WTC11 (cell line): ENCODE measurements around the gene RILPL1. TPM values are rescaled to one million over a fixed set of nuclear protein-coding genes. Genes with fewer than 3 reads are reported as not detected.
A peak's percentile ranks its signal among the peaks of the same experiment; 100 is the strongest.
"Not testable (repeated sequence)": the region's sequence is repeated elsewhere in the genome, so short reads cannot be mapped to it uniquely, and the experiment has no call there.

Experiments used
- ATAC-seq: fragments of 200-7000 bp; cut with Tn5 transposase; 2 replicates; pipeline ENCODE4 v1.10.0; 2021; ENCODE audit warnings: mild to moderate bottlenecking, moderate library complexity
- CTCF ChIA-PET: fragments of 300-600 bp; sonication (Branson Sonifier 250); formaldehyde crosslinking; loops from one replicate; lab custom pipeline; 2021; ENCODE audit warnings: antibody characterized with exemption; lab: Charles Lee
- POLR2A ChIA-PET: fragments of 350-600 bp; sonication (Branson Sonifier 250); formaldehyde crosslinking; loops from one replicate; lab custom pipeline; 2021; ENCODE audit warnings: antibody characterized with exemption; lab: Charles Lee
- DNase-seq: peaks from one replicate; pipeline ENCODE4 v3.0.0; 2021; ENCODE audit warnings: low spot score
- H3K27ac Mint-ChIP-seq: 2 replicates; pipeline ENCODE4 v1.8.0; 2021; ENCODE audit warnings: mixed read lengths
- H3K27me3 Mint-ChIP-seq: 2 replicates; pipeline ENCODE4 v1.8.0; 2021; ENCODE audit warnings: low read depth, mild to moderate bottlenecking, moderate library complexity, mixed read lengths
- H3K36me3 Mint-ChIP-seq: 2 replicates; pipeline ENCODE4 v1.8.0; 2021; ENCODE audit warnings: mixed read lengths
- H3K4me1 Mint-ChIP-seq: 2 replicates; pipeline ENCODE4 v1.8.0; 2022; ENCODE audit warnings: mixed read lengths
- H3K4me3 Mint-ChIP-seq: 2 replicates; pipeline ENCODE4 v1.8.0; 2021; ENCODE audit warnings: mild to moderate bottlenecking, moderate library complexity, mixed read lengths
- H3K9me3 Mint-ChIP-seq: 2 replicates; pipeline ENCODE4 v1.8.0; 2021; ENCODE audit warnings: mixed read lengths
- CBFB ChIP-seq: sonication (generic); formaldehyde crosslinking; IDR thresholded peaks from 2 replicates; pipeline ENCODE4 v1.8.1; 2022; ENCODE audit warnings: mild to moderate bottlenecking, low read depth, missing genetic modification reagents
- ELF4 ChIP-seq: sonication (generic); formaldehyde crosslinking; IDR thresholded peaks from 2 replicates; pipeline ENCODE4 v1.8.1; 2022; ENCODE audit warnings: low read depth, mild to moderate bottlenecking, moderate library complexity, missing genetic modification reagents
- ETV6 ChIP-seq: sonication (generic); formaldehyde crosslinking; IDR thresholded peaks from 2 replicates; pipeline ENCODE4 v1.8.1; 2022; ENCODE audit warnings: mild to moderate bottlenecking, missing genetic modification reagents
- FOXK1 ChIP-seq: sonication (generic); formaldehyde crosslinking; IDR thresholded peaks from 2 replicates; pipeline ENCODE4 v1.8.0; 2022; ENCODE audit warnings: mild to moderate bottlenecking, moderate library complexity, missing genetic modification reagents
- FOXP1 ChIP-seq: sonication (generic); formaldehyde crosslinking; IDR thresholded peaks from 2 replicates; pipeline ENCODE4 v1.8.0; 2022; ENCODE audit warnings: missing genetic modification reagents, mild to moderate bottlenecking, moderate library complexity, borderline replicate concordance
- GTF2I ChIP-seq: fragments of 250-450 bp; sonication (Bioruptor Pico); conservative IDR thresholded peaks from 2 replicates; pipeline ENCODE4 v1.4.0; 2021; ENCODE audit warnings: mild to moderate bottlenecking
- HMGA2 ChIP-seq: fragments of 250-450 bp; sonication (Bioruptor Pico); IDR thresholded peaks from 2 replicates; pipeline ENCODE4 v1.4.0; 2021; ENCODE audit warnings: mild to moderate bottlenecking, moderate library complexity
- JUN ChIP-seq: sonication (generic); formaldehyde crosslinking; IDR thresholded peaks from 2 replicates; pipeline ENCODE4 v1.8.0; 2023; ENCODE audit warnings: mild to moderate bottlenecking, missing genetic modification reagents
- MXD4 ChIP-seq: fragments of 250-450 bp; sonication (Bioruptor Pico); IDR thresholded peaks from 2 replicates; pipeline ENCODE4 v1.8.0; 2021; ENCODE audit warnings: mild to moderate bottlenecking, moderate library complexity, borderline replicate concordance
- NFATC4 ChIP-seq: fragments of 250-450 bp; sonication (Bioruptor Pico); IDR thresholded peaks from 2 replicates; pipeline ENCODE4 v1.9.0; 2021; ENCODE audit warnings: mild to moderate bottlenecking
- NFE2L1 ChIP-seq: sonication (generic); formaldehyde crosslinking; IDR thresholded peaks from 2 replicates; pipeline ENCODE4 v1.8.1; 2023; ENCODE audit warnings: missing genetic modification reagents
- RELA ChIP-seq: sonication (generic); formaldehyde crosslinking; IDR thresholded peaks from 2 replicates; pipeline ENCODE4 v1.8.1; 2022; ENCODE audit warnings: missing genetic modification reagents, mild to moderate bottlenecking, borderline replicate concordance
- SMAD3 ChIP-seq: sonication (generic); formaldehyde crosslinking; IDR thresholded peaks from 2 replicates; pipeline ENCODE4 v1.8.0; 2022; ENCODE audit warnings: missing genetic modification reagents, mild to moderate bottlenecking, borderline replicate concordance
- SMAD4 ChIP-seq: sonication (generic); formaldehyde crosslinking; IDR thresholded peaks from 2 replicates; pipeline ENCODE4 v1.8.0; 2022; ENCODE audit warnings: mild to moderate bottlenecking, missing genetic modification reagents
- SP1 ChIP-seq: sonication (generic); formaldehyde crosslinking; conservative IDR thresholded peaks from 2 replicates; pipeline ENCODE4 v1.8.1; 2022; ENCODE audit warnings: missing genetic modification reagents
- TCF7 ChIP-seq: sonication (generic); formaldehyde crosslinking; IDR thresholded peaks from 2 replicates; pipeline ENCODE4 v1.8.0; 2022; ENCODE audit warnings: mild to moderate bottlenecking, low read depth, missing genetic modification reagents, moderate library complexity
- TEAD1 ChIP-seq: sonication (generic); formaldehyde crosslinking; IDR thresholded peaks from 2 replicates; pipeline ENCODE4 v1.8.0; 2022; ENCODE audit warnings: mild to moderate bottlenecking, missing genetic modification reagents
- ZNF121 ChIP-seq: sonication (generic); formaldehyde crosslinking; IDR thresholded peaks from 2 replicates; pipeline ENCODE4 v1.8.0; 2023; ENCODE audit warnings: missing genetic modification reagents
- ZNF138 ChIP-seq: sonication (generic); formaldehyde crosslinking; conservative IDR thresholded peaks from 2 replicates; pipeline ENCODE4 v1.8.1; 2022; ENCODE audit warnings: mild to moderate bottlenecking, moderate library complexity, missing genetic modification reagents
- ZNF263 ChIP-seq: sonication (generic); formaldehyde crosslinking; IDR thresholded peaks from 2 replicates; pipeline ENCODE4 v1.8.1; 2022; ENCODE audit warnings: low read depth, mild to moderate bottlenecking, moderate library complexity, missing genetic modification reagents
- total RNA-seq: library from RNA; stranded (reverse); gene quantifications from 3 replicates; pipeline ENCODE4 v1.2.3, GENCODE V29; 2021
- TF ChIP-seq, protein P1 (sequence below): sonication (generic); formaldehyde crosslinking; IDR thresholded peaks from 2 replicates; pipeline ENCODE4 v1.8.1; 2023; ENCODE audit warnings: mild to moderate bottlenecking, missing genetic modification reagents
- TF ChIP-seq, protein P2 (sequence below): sonication (generic); formaldehyde crosslinking; IDR thresholded peaks from 2 replicates; pipeline ENCODE4 v1.8.0; 2023; ENCODE audit warnings: missing genetic modification reagents
- TF ChIP-seq, protein P3 (sequence below): sonication (generic); formaldehyde crosslinking; conservative IDR thresholded peaks from 2 replicates; pipeline ENCODE4 v1.8.1; 2022; ENCODE audit warnings: mild to moderate bottlenecking, missing genetic modification reagents
- TF ChIP-seq, protein P4 (sequence below): sonication (generic); formaldehyde crosslinking; IDR thresholded peaks from 2 replicates; pipeline ENCODE4 v1.8.1; 2022; ENCODE audit warnings: mild to moderate bottlenecking, moderate library complexity, missing genetic modification reagents
- TF ChIP-seq, protein P5 (sequence below): sonication (generic); formaldehyde crosslinking; IDR thresholded peaks from 2 replicates; pipeline ENCODE4 v1.8.0; 2022; ENCODE audit warnings: mild to moderate bottlenecking, missing genetic modification reagents
- TF ChIP-seq, protein P6 (sequence below): fragments of 200-600 bp; IDR thresholded peaks from 2 replicates; pipeline ENCODE4 v1.8.0; 2022; ENCODE audit warnings: antibody characterized with exemption

The RILPL1 gene
- total RNA-seq, 1 experiment from 2014 or later, result 8.2 TPM

DNA sequence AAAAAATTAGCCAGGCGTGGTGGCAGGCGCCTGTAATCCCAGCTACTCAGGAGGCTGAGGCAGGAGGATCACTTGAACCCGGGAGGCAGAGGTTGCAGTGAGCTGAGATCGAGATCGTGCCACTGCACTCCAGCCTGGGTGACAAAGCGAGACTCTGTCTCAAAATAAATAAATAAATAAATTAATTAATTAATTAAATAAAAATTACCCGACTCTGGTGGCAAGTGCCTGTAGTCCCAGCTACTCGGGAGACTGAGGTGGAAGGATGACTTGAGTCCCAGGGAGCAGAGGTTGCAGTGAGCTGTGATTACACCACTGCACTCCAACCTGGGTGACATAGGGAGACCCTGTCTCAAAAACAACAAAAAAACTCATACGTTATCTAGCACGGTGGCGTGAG is 2.4 kb upstream of the RILPL1 start:
- TF ChIP-seq HMGA2 (CRISPR knock-in tag), result peak; percentile 49
- POLR2A ChIA-PET, result interaction anchor here (0.7 kb wide), 1 partner anchor 48 kb away, joined by 3 read pairs; the partner anchor contains the start of gene TMED2
- DNase-seq, H3K4me1 Mint-ChIP-seq, CTCF ChIA-PET, H3K27ac Mint-ChIP-seq, ATAC-seq, H3K9me3 Mint-ChIP-seq, H3K4me3 Mint-ChIP-seq, H3K36me3 Mint-ChIP-seq: not testable (repeated sequence)
- peaks cover 47% of the 10 kb centered on the region for H3K27me3 Mint-ChIP-seq

DNA sequence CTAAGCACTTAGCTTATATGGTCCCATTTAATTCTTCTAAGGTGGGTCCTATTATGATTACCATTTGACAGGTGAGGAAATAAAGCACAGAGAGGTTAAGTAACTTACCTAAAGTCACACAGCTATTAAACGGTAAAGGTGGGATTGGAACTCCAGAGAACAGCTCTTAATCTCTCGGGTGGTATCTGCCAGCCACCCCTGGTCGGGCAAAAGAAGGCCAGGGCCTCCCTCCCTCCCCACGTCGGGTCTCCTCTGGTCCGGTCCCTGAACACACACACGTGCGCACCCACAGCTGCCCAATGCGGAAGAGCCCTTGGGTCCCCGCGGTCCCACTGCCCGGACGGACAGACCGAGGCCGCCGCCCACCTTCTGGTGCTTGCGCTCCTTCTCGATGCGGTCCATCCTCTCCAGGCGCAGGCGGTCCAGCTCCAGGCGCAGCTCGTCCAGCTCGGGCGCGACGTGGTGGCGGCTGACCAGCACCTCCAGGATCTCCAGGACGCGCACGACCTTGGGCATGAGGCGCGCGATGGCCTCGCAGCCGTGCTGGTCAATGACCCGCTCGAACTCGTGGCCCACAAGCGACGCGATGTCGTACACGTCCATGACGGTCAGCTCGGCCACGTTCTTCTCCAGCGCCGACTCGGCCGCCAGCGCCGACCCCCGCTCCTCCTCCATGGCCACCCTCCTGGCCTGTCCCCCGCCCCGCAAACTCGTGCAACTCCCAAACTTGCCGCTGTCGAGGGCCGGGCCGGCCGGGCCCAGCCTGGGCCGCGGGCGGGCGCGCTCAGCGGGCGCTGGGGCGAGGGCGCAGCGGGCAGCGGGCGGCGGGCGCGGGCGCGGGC is 490 bp downstream of the RILPL1 start:
- Mint-ChIP-seq H3K9me3 (no peaks in the 10 kb centered on the region), H3K27ac (no peak overlapping the region), H3K36me3 (no peaks in the 10 kb centered on the region), H3K4me1 (peaks cover 4% of the 10 kb centered on the region), H3K4me3 (peak overlapping the region; percentile 81), H3K27me3 (peaks cover 32% of the 10 kb centered on the region)
- DNase-seq, result peak; percentile 71
- ATAC-seq, result peak; percentile 57
- ChIA-PET POLR2A (interaction anchor here (0.6 to 1.8 kb wide), 3 partner anchors 51 to 300 kb away, joined by 4 to 8 read pairs (median 5); partner anchors contain the start of genes MPHOSPH9, MTRFR and TMED2), CTCF (interaction anchor here (1.1 kb wide), 1 partner anchor 49 kb away, joined by 4 read pairs; no protein-coding TSS in a partner anchor)
- TF ChIP-seq, protein P1, sequence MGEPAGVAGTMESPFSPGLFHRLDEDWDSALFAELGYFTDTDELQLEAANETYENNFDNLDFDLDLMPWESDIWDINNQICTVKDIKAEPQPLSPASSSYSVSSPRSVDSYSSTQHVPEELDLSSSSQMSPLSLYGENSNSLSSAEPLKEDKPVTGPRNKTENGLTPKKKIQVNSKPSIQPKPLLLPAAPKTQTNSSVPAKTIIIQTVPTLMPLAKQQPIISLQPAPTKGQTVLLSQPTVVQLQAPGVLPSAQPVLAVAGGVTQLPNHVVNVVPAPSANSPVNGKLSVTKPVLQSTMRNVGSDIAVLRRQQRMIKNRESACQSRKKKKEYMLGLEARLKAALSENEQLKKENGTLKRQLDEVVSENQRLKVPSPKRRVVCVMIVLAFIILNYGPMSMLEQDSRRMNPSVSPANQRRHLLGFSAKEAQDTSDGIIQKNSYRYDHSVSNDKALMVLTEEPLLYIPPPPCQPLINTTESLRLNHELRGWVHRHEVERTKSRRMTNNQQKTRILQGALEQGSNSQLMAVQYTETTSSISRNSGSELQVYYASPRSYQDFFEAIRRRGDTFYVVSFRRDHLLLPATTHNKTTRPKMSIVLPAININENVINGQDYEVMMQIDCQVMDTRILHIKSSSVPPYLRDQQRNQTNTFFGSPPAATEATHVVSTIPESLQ (CRISPR knock-in tag), result no peak
- no peak for TF ChIP-seq ZNF263 (CRISPR knock-in tag)
- peak; percentile 44; the same call in 1 of the 2 replicates for TF ChIP-seq SP1
- no peak; the same call in 1 of the 2 replicates for TF ChIP-seq SMAD3 (CRISPR knock-in tag)
- TF ChIP-seq, protein P2, sequence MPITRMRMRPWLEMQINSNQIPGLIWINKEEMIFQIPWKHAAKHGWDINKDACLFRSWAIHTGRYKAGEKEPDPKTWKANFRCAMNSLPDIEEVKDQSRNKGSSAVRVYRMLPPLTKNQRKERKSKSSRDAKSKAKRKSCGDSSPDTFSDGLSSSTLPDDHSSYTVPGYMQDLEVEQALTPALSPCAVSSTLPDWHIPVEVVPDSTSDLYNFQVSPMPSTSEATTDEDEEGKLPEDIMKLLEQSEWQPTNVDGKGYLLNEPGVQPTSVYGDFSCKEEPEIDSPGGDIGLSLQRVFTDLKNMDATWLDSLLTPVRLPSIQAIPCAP (CRISPR knock-in tag), result peak; percentile 75; the same call in 1 of the 2 replicates
- TF ChIP-seq NFATC4 (CRISPR knock-in tag), result no peak
- TF ChIP-seq FOXP1, result peak; percentile 96
- TF ChIP-seq MXD4 (CRISPR knock-in tag), result no peak
- TF ChIP-seq CBFB, result no peak
- peak; percentile 78 for TF ChIP-seq GTF2I (CRISPR knock-in tag)
- no peak for TF ChIP-seq ZNF138 (CRISPR knock-in tag)
- TF ChIP-seq ETV6 (CRISPR knock-in tag), result peak; percentile 81
- TF ChIP-seq, protein P3, sequence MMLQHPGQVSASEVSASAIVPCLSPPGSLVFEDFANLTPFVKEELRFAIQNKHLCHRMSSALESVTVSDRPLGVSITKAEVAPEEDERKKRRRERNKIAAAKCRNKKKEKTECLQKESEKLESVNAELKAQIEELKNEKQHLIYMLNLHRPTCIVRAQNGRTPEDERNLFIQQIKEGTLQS (CRISPR knock-in tag), result no peak
- TF ChIP-seq SMAD4 (CRISPR knock-in tag), result no peak
- TF ChIP-seq, protein P4, sequence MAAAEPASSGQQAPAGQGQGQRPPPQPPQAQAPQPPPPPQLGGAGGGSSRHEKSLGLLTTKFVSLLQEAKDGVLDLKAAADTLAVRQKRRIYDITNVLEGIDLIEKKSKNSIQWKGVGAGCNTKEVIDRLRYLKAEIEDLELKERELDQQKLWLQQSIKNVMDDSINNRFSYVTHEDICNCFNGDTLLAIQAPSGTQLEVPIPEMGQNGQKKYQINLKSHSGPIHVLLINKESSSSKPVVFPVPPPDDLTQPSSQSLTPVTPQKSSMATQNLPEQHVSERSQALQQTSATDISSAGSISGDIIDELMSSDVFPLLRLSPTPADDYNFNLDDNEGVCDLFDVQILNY (CRISPR knock-in tag), result peak; percentile 66; the same call in 1 of the 2 replicates
- peak; percentile 31; the same call in 1 of the 2 replicates for TF ChIP-seq RELA (CRISPR knock-in tag)
- peak; percentile 65; the same call in 1 of the 2 replicates for TF ChIP-seq FOXK1 (CRISPR knock-in tag)
- 0 out of 2 replicates have a peak, but pooled peaks have one; percentile 49 for TF ChIP-seq TCF7 (CRISPR knock-in tag)
- peak; percentile 20; the same call in 1 of the 2 replicates for TF ChIP-seq TEAD1 (CRISPR knock-in tag)
- 0 out of 2 replicates have a peak, but pooled peaks have one; percentile 25 for TF ChIP-seq ZNF121 (CRISPR knock-in tag)
- no peak for TF ChIP-seq ELF4 (CRISPR knock-in tag)
- TF ChIP-seq JUN, result no peak
- peak; percentile 64; the same call in 1 of the 2 replicates for TF ChIP-seq NFE2L1 (CRISPR knock-in tag)
- TF ChIP-seq, protein P5, sequence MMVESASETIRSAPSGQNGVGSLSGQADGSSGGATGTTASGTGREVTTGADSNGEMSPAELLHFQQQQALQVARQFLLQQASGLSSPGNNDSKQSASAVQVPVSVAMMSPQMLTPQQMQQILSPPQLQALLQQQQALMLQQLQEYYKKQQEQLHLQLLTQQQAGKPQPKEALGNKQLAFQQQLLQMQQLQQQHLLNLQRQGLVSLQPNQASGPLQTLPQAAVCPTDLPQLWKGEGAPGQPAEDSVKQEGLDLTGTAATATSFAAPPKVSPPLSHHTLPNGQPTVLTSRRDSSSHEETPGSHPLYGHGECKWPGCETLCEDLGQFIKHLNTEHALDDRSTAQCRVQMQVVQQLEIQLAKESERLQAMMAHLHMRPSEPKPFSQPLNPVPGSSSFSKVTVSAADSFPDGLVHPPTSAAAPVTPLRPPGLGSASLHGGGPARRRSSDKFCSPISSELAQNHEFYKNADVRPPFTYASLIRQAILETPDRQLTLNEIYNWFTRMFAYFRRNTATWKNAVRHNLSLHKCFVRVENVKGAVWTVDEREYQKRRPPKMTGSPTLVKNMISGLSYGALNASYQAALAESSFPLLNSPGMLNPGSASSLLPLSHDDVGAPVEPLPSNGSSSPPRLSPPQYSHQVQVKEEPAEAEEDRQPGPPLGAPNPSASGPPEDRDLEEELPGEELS (CRISPR knock-in tag), result peak; percentile 69; the same call in 1 of the 2 replicates
- TF ChIP-seq, protein P6, sequence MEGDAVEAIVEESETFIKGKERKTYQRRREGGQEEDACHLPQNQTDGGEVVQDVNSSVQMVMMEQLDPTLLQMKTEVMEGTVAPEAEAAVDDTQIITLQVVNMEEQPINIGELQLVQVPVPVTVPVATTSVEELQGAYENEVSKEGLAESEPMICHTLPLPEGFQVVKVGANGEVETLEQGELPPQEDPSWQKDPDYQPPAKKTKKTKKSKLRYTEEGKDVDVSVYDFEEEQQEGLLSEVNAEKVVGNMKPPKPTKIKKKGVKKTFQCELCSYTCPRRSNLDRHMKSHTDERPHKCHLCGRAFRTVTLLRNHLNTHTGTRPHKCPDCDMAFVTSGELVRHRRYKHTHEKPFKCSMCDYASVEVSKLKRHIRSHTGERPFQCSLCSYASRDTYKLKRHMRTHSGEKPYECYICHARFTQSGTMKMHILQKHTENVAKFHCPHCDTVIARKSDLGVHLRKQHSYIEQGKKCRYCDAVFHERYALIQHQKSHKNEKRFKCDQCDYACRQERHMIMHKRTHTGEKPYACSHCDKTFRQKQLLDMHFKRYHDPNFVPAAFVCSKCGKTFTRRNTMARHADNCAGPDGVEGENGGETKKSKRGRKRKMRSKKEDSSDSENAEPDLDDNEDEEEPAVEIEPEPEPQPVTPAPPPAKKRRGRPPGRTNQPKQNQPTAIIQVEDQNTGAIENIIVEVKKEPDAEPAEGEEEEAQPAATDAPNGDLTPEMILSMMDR, result no peak
